Measurements from ENCODE around the gene SRGAP2C.
"Not testable (repeated sequence)": the region's sequence is repeated elsewhere in the genome, so short reads cannot be mapped to it uniquely, and the experiment has no call there.

The SRGAP2C gene

DNA sequence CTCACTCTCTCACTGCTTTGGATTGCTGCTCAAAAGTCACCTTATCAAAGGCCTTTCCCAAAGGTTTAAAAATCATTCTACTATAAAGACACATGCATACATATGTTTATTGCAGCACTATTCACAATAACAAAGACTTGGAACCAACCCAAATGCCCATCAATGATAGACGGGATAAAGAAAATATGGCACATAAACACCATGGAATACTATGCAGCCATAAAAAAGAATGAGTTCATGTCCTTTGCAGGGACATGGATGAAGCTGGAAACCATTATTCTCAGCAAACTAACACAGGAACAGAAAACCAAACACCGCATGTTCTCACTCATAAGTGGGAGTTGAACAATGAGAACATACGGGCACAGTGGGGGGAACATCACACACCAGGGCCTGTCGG lies 45.9 kb downstream of the SRGAP2C start:
- DNase-seq = not testable (repeated sequence)

DNA sequence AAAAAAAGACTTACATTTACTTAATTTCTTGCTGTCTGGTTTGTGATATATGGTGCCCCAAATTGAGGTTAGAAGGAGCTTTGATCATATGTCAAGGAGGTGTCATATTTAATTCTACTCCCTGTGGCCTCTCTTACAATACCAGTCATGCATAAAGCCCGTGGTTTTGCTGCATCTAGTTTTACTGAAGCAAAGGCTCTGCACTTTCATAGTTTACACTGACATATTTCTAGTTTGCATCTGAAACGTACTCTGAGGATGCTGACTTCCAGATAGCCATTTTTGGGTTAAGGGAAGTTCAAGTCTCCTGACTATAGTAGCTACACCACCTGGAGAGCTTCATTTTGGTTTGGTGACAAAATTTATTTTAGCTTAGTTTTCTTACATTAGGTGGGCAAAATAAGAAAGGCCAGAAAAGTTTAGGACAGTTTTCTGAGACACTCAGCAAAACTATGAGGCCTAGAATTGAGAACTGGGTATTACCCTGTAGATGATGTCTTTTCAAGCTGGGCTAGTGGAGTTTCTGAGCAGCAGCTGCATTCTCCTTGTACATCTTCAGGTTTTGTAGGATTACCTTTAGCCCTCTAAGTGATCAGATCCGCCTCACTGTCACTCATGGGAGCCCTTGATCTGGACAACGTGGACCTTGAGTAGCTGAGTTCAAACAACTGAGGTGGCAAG lies 47.8 kb downstream of the SRGAP2C start:
- not testable (repeated sequence) for DNase-seq

DNA sequence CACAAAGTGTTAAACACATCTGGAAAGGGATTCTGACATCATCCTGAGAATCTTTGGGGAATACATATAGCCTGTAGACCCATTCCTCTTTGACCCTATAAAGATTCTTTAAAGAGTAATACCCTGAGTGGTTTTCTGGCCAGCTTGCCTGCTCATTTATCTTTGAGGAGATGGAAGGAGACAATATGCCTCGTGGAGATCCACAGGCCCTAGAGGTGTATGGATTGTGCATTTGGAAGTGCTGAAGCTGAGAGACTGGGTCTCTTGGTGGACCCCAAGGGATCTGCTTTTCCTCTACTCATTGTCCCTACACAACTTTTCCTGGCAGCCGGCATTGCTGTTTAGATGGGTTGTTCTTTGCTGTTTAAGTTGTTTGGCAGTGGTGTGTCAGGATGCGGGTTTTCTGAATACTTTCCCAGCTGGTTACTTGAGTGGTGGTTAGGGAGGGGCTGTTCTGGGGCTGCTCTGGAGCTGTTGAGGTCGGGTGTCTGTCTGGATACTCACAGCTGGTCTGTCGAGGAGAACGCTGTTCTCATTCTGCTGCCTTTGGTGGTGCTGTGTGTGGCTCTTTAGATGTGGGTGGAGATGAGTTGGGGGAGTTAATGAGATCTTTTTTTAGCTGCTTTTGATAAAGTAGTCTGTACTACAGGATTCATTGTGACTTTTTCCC lies 49.5 kb downstream of the SRGAP2C start:
- DNase-seq = not testable (repeated sequence)

DNA sequence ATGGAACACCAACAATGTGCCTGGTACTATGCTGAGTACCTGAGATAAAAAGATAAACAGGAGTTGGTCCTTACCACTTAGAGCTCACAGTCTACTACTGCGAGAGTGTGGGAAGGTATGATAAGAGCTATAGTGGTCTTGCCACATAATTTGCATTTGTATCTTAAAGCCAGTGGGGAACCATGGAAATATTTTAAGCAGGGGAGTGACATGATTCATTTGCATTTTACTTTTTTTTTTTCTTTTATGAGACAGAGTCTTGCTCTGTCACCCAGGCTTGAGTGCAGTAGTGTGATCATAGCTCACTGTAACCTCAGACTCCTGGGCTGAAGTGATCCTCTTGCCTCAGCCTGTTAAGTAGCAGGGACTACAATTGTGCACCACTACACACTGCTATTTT lies 53.6 kb downstream of the SRGAP2C start:
- not testable (repeated sequence) for DNase-seq

GRCh38 chr1:121243913-121244312 lies 59.1 kb downstream of the SRGAP2C start:
- not testable (repeated sequence) for DNase-seq

- DNase-seq = not testable (repeated sequence)
Measured at GRCh38 chr1:121246399-121246798, 61.6 kb downstream of the SRGAP2C start.

DNA sequence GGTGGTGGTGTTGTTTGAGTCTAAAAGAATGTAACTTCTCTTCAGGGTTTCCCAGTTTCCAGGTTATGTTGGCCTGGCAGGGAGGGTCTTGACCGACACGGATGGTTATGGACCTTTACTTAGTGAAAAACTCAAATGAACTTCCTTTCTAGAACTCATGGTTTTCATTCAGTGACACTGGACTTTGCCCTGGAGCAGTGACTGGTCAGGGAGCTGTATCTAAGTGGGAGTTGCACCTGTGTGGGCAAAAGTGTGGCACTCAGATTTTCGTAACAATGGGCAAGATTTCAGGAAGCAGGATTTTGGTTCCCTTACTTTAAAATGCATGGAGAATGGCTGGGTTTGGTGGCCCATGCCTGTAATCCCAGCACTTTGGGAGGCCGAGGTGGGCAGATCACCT lies 67.9 kb downstream of the SRGAP2C start:
- DNase-seq = not testable (repeated sequence)

DNA sequence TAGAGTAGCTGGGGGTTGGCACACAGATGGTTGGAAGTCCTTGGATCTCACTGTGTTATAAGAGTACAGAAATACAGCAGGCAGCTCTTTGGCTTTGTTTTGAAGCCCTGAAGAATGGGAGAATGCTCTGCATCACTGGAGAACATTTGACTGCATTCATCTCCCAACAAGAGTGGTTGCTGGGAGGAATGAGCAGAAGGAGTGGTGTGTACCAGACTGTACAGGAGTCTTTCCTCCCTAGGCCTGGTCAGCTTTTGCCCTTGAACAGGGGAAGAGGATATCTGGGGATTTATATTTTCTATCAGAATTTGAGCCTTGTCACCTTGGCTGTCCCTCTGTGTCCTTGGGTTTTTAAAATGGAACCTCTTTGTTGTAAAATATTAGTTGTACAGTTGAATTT lies 69.8 kb downstream of the SRGAP2C start:
- DNase-seq = not testable (repeated sequence)

GRCh38 chr1:121257632-121258031 lies 72.9 kb downstream of the SRGAP2C start:
- DNase-seq = not testable (repeated sequence)

DNA sequence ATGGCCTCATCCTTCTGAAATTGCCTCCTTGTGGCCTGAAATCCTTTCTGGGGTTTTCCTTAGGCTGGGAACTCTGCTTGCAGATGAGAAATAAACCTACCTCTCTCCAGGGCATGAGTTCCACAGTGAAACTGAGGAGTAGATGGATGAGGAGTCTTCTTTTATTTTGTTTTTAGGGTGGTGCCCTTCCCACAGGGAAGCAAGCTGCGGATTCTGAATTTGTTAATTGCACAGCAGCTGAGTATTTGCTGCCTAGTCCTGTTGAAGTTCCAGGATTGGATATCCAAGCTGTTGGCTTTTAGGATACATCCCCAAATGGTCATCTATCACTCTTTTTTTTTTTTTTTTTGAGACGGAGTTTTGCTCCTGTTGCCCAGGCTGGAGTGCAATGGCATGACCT lies 73.4 kb downstream of the SRGAP2C start:
- not testable (repeated sequence) for DNase-seq

DNA sequence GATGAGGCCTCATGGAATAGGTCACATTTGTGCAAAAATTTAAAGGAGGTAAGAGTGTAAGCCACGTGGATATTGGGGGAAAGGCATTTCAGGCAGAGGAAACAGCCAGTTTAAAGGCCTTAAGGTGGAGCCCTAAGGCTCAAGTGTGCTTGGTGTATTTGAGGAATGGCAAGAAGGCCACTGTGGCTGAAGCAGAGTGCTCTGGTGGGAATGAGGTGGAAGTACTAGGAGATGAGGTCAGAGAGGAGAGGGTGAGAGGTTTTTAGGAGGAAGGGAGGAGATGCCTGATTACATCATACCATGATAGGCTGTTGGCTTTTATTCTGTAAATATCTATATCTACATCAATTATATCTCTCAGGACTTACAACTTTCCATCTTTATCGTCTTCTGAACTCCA lies 75.4 kb downstream of the SRGAP2C start:
- not testable (repeated sequence) for DNase-seq

- not testable (repeated sequence) for DNase-seq
Measured at GRCh38 chr1:121262163-121262562, 77.4 kb downstream of the SRGAP2C start.

GRCh38 chr1:121263789-121264244 lies 79.0 kb downstream of the SRGAP2C start:
- not testable (repeated sequence) for DNase-seq

- DNase-seq = not testable (repeated sequence)
Measured at GRCh38 chr1:121267072-121267471, 82.3 kb downstream of the SRGAP2C start.

DNA sequence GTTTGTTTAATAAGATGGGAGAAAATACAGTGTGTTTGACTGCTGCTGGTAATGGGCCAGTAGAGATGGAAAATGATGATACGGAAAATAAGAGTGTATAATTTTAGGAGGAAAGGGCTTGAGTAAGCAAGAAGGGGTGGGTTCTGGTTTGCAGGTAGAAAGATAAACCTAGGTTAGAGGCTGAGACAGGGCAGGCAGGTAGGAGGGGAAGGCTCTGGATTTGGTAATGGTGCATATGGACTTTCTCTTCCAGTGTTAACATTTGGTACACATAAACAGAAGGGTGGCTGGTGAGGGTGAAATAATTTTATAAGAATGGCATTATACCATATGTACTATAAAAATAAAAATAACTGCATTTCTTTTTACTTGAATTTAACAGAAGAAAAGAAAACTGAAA lies 84.5 kb downstream of the SRGAP2C start:
- not testable (repeated sequence) for DNase-seq

DNA sequence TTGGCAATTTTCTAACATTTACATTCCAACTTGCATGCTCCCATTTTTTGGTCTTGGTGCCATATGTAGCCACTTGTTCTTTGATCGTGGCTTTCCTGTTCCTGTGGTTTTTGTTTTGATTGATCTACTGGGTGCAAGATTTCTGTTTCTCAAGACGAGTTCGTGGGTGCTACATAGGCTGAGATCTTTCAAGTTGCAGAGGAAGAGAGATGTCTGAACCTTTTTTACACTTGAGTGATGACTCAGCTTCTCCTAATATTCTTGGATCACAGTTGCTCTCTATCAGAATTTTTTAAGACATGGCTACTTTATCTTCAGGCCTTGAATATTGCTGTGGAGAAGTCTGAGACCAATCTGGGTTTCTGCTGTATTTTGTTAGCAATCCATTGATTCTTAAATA lies 85.2 kb downstream of the SRGAP2C start:
- not testable (repeated sequence) for DNase-seq

DNA sequence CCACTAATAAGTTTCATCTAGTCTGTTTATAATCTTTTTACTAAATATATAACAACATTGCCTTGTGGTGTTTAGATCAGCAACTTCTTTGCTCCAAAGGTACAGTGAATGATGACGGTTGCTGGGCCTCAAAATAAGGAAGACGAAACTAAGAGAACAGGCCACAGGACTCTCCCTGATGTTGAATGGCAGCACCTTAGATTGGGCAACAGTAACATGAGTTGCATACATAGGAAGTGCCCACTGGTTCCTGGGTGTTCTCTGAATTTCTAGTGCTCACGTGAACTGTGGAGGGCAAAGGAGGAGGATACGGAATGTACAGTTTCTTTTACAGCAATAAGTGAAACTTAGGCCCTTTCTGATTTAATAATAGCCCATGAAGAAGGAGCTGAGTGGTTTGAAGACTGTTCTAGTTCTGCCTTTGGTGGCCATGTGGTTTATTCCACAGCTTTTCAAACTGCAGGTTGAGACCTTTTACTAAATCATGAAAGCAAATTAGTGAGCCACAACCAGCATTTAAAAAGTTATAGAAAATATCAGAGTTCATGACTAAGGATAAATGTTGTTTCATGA lies 86.5 kb downstream of the SRGAP2C start:
- DNase-seq = not testable (repeated sequence)

DNA sequence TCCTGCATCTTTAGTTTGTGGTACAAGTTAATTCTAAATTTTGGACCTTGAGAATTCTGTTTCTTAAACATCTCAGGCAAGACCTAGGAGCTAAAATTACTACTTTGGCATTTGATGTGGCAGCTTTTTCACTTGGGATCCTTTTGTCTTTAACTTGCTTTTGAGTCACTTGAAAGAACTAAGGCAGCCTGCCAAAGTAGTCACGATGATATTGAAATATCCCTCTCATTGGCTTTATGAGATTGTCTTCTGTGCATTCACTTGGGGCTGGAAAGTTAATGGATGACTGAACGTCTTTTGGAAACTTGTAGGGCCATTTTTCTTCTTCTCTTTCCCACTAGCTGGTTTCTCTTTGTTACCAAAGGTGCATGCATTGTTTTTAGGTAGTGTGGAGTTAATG lies 90.7 kb downstream of the SRGAP2C start:
- DNase-seq = not testable (repeated sequence)

DNA sequence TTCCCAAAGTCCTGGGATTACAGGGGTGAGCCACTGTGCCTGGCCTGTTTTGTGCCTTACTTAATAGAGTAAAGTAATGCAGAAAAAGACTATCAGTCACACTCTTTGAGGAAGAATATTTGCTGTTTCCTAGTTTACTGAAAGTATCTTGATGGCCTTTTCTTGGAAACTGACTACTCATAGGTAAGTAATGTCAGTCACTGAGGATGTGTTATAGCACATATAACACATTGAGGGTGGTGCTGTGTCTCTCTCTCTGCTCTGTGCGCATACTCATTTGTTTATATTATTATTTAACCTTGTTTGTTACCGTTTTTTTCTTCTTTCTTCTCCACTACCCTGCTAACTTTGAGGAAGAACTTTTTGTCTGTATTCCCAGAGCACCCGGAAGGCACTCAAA lies 93.4 kb downstream of the SRGAP2C start:
- not testable (repeated sequence) for DNase-seq

- DNase-seq = peak; percentile 3
Measured at GRCh38 chr1:121278777-121279547, 94.2 kb downstream of the SRGAP2C start.

DNA sequence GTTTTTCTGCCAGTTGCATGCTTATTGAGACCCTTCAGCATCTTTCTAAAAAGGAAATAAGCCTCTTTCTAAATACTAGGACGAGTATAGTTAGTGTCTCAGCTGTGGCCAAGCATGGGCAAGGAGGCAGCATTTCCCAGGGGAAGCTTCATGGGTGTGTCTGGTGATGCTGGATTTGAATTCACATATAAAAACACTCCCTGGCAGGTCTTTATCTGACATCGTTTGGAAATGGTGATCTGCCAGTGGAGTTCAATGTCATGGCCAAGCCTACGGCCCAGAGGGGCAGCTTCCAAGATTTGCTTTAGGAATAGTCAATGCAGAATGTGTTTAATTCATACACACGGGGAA lies 94.7 kb downstream of the SRGAP2C start:
- not testable (repeated sequence) for DNase-seq

GRCh38 chr1:121280699-121281317 lies 96.0 kb downstream of the SRGAP2C start:
- not testable (repeated sequence) for DNase-seq

DNA sequence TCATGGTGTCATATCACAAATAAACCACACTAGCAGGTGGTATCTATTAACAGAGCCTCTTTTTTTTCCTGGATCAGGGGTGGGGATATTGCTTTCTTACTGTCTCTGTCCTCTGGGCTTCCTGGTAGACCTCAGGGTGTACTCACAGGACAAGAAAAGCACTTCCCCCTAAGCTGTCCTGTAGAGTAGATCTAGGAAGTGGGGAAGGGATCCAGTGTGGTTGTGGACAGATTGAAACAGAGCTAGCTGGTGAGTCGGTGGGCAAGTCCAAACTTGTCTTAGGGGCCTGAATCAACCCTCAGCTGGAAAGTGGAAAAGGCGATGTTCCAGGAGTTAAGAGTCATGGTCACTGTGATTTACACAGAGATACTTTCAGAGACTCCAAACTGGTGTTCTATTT lies 96.7 kb downstream of the SRGAP2C start:
- not testable (repeated sequence) for DNase-seq

Measured in right hindlimb (tissue), 1 donor.